ENCODE measurements around the gene SLIT3.
"Not testable (repeated sequence)": the region's sequence is repeated elsewhere in the genome, so short reads cannot be mapped to it uniquely, and the experiment has no call there.

The SLIT3 gene

DNA sequence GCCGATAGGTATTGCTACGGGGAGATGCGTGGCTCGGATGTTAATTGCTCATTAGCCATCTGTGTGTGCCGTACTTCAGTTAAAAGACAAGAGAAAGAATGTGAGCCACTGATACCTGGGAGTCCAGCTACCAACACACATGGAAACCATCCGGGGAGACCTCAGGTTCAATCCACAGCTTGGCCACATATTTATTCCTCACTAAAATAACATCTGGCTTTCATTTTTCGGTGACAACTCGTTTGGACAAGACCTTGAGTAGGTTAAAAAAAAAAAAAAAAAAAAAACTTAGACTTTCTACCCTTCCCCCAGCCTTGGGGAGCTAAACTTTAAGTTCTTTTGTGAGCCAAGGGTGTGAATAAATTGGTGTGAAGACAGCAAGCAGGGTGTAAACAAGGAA lies 84.1 kb downstream of the SLIT3 start:
- no peak for DNase-seq

- DNase-seq = no peak
These were observed 87.5 kb downstream of the SLIT3 start for GRCh38 chr5:169213479-169213878.

DNA sequence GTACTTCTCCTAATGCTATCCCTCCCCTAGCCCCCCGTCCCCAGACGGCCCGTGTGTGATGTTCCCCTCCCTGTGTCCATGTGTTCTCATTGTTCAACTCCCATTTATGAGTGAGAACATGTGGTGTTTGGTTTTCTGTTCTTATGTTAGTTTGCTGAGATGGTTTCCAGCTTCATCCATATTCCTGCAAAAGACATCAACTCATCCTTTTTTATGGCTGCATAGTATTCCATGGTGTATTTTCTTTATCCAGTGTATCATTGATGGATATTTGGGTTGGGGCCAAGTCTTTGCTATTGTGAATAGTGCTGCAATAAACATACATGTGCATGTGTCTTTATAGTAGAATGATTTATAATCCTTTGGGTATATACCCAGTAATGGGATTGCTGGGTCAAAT lies 89.2 kb downstream of the SLIT3 start:
- DNase-seq = not testable (repeated sequence)

- DNase-seq = no peak
These were observed 96.0 kb downstream of the SLIT3 start for GRCh38 chr5:169204788-169205400.

GRCh38 chr5:169202969-169203368 lies 98.0 kb downstream of the SLIT3 start:
- no peak for DNase-seq

- DNase-seq = no peak
These were observed 99.3 kb downstream of the SLIT3 start for GRCh38 chr5:169201597-169201996.

- DNase-seq = no peak
These were observed 100.7 kb downstream of the SLIT3 start for GRCh38 chr5:169200125-169200778.

GRCh38 chr5:169197343-169197742 lies 103.6 kb downstream of the SLIT3 start:
- DNase-seq = no peak

- DNase-seq = no peak
These were observed 104.9 kb downstream of the SLIT3 start for GRCh38 chr5:169196059-169196458.

GRCh38 chr5:169195601-169196000 lies 105.3 kb downstream of the SLIT3 start:
- DNase-seq = no peak

GRCh38 chr5:169192536-169192935 lies 108.4 kb downstream of the SLIT3 start:
- DNase-seq = no peak

DNA sequence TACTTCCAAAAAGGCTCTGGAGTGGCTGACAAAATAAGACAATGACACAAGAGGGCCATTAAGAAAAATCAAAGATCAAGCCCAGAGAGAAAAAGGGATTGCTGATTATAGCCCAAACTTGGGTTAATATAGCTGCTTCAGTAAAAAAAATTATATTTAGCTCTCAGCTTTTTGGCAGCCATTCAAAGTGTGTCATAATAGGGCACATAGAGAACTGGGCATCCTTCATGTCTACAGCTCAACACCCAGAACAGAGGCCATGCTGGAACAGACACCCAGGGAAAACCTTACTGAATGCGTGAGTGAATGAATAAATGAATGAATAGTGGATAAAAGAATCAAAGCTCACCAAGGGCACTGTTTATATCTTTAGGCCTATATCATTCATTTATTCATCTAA lies 110.1 kb downstream of the SLIT3 start:
- no peak for DNase-seq

DNA sequence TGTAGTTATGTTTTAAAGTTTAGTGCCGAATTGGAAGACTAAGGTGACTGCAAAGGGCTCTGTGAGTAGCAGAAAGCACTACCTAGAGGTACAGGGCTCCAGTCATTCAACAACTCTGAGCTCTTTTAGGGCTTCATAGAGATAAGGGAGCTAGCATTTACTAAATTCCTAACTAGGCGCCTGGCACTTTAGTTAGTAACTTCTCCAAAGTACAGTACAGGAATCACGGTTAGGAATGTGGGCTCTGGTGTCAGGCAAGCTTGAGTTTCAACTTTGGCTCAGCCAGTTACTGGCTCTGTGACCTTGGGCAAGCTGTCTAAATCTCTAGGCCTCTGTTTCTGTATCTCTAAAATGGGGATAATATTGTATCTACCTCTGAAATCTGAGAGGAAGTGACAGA lies 115.3 kb downstream of the SLIT3 start:
- no peak for DNase-seq

DNA sequence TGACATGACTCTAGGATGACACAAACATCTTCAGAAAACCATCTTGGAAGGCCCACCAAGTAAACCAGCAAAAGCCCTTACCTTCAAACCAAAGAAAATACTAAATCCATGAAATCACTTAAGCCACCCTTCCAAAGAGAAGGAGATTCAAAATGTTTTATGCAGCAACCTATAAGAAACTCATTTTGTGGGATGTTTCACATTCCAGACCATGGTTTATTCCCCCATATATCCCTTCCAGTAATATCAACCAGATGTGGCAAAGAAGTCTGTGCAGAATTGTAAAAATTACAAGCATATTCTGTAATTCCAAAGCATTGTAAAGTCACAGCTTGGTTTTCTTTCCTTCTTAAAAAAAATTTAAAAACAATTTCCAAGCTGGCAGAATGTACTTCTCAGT lies 117.4 kb downstream of the SLIT3 start:
- no peak for DNase-seq

GRCh38 chr5:169182797-169183196 lies 118.1 kb downstream of the SLIT3 start:
- no peak for DNase-seq

DNA sequence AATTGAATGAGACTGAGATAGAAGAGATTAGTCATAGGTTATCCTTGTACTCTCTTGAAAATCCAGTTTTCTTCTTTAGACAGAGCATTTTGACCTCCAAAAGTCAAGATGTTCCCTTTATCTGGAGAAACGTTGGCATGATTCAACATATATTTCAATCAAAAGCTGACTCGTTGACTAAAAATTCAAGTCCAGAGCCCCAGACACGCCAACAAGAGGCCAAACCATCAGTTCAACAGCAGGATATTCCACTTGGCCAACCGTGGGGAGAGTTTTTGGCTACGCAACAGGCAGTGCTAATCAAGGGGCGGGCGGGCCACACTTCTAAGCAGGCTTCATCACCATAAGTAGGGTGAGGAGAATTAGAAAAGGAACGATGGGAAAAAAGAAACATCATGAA lies 119.1 kb downstream of the SLIT3 start:
- DNase-seq = no peak

DNA sequence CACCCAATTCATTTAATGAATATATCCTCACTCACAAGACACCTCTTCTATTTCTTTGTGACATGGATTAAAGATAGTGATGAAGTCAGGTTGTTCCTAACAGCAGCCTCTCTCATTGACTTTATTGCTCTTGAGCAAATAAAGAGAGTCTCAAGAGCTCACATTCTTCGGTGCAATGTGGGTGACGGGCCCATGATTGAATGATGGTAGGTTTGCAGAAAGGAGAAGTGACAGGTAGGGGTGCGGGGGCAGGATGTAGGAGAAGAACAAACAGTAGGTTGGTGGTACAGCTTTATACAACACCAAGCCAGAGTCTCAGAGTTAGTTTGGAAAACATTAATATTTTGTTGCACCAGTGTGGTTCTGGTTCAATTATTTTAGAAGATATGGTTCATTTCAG lies 122.2 kb downstream of the SLIT3 start:
- no peak for DNase-seq

DNA sequence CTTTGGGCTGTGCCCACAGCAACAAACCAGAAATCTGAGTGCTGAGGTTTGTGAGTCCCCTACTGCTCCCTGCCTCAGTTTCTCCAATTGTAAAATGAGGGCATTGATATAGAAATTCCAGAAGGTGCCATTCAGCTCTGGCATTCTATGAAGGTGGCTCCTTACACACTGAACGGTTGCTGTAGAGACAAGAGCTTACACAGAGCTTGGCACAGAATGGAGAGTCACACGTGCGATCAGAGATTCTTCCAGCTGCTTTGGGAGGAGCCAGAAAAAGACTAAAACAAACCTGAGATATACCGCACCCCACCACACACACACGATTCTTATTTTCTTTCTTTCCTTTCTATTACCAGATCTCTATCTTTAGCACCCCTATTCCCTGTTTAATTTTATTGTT lies 122.7 kb downstream of the SLIT3 start:
- DNase-seq = no peak

GRCh38 chr5:169176709-169177694 lies 123.9 kb downstream of the SLIT3 start:
- no peak for DNase-seq

GRCh38 chr5:169175733-169176132 lies 125.2 kb downstream of the SLIT3 start:
- DNase-seq = no peak

- no peak for DNase-seq
These were observed 126.0 kb downstream of the SLIT3 start for GRCh38 chr5:169174923-169175322.

- no peak for DNase-seq
These were observed 127.6 kb downstream of the SLIT3 start for GRCh38 chr5:169173372-169173771.

- no peak for DNase-seq
These were observed 129.4 kb downstream of the SLIT3 start for GRCh38 chr5:169171515-169171914.

- DNase-seq = no peak
These were observed 131.2 kb downstream of the SLIT3 start for GRCh38 chr5:169169783-169170182.
